Measurements from ENCODE around the gene SLC6A16. TPM values are rescaled to one million over a fixed set of nuclear protein-coding genes. Genes with fewer than 3 reads are reported as not detected.

Gene SLC6A16
- total and polyA plus RNA-seq, 4 donors: 2.4 to 12.9 (median 3.8) TPM

- intact Hi-C loops (cut with DNase I): no loop called here
- no peaks in the 10 kb centered on the region for H3K27me3 ChIP-seq (ENCODE audit: control insufficient read depth in 1 of 2, insufficient read depth in 2 of 2, low read length in 1 of 2)
Observed at GRCh38 chr19:49340069-49340864, 15.3 kb upstream of the SLC6A16 start.

DNA sequence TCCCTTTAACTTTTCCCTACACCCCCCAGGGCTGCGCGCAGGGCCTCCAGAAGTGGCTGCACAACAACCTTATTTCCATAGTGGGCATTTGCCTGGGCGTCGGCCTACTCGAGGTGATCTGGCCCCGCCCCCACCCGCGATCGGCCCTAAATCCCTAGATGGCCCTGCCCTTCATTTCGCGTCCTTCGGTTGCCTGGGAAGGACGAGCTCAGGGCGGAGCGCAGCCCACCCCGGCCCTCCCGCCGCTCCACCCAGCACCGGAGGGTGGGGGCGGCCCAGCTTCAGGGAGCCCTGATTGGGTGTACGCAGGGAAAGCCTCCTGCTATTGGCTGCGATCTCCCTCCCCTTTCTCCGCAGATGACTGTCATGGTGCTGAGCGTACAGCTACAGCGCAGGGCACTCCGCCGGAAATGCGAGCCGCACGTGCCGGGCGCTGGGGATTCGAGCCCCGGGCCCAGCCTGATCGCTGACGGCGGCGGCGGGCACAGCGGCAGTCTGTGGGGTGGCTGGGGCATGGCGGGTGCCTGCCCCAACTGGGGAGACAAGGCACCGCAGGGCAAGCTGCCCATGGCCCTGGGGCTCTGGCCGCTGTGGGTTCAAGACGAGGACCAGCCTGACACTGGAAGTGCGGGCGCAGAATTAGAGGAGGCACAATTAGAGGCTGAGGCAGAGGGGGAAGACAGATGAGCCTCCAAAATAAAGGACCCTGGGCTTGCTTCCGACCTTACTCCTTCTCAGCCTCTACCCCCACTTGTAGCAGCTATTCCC lies 14.5 kb upstream of the SLC6A16 start:
- 4 to 6% methylated on average over 46 to 47 of the region's 47 CpGs for WGBS, 2 donors
- intact Hi-C loops (cut with DNase I): no loop called here

More at GRCh38 chr19:49340069-49340864, 15.3 kb upstream of the SLC6A16 start:
- H3K9me3 ChIP-seq (ENCODE audit: control insufficient read depth, low read length): no peaks in the 10 kb centered on the region
- peak; percentile 77 for ATAC-seq (ENCODE audit: low FRiP score)
- WGBS, 2 donors: 9 to 11% methylated on average over 36 of the region's 36 CpGs
- H3K4me1 ChIP-seq (ENCODE audit: control insufficient read depth in 1 of 2, insufficient read depth in 2 of 2, low read length in 2 of 2): no peaks in the 10 kb centered on the region
- H3K4me3 ChIP-seq (ENCODE audit: low read length in 2 of 2): peak overlapping the region; percentile 22
- H3K27ac ChIP-seq (ENCODE audit: low read depth in 1 of 2, low read length in 2 of 2): peak overlapping the region in 1 of 2 donors; percentile 69
- peak; percentile 81 to 91 for DNase-seq
- H3K36me3 ChIP-seq (ENCODE audit: control insufficient read depth in 1 of 2, insufficient read depth in 2 of 2, low read length in 1 of 2): no peaks in the 10 kb centered on the region

GRCh38 chr19:49338691-49339300 lies 13.8 kb upstream of the SLC6A16 start:
- H3K9me3 ChIP-seq (ENCODE audit: control insufficient read depth, low read length): no peaks in the 10 kb centered on the region
- no peak overlapping the region for H3K27ac ChIP-seq (ENCODE audit: low read depth in 1 of 2, low read length in 2 of 2)
- ATAC-seq (ENCODE audit: low FRiP score) (peak; percentile 59), DNase-seq (peak; percentile 75 to 88)
- H3K36me3 ChIP-seq (ENCODE audit: control insufficient read depth in 1 of 2, insufficient read depth in 2 of 2, low read length in 1 of 2): no peaks in the 10 kb centered on the region
- H3K27me3 ChIP-seq (ENCODE audit: control insufficient read depth in 1 of 2, insufficient read depth in 2 of 2, low read length in 1 of 2): no peaks in the 10 kb centered on the region
- WGBS, 2 donors: 3 to 8% methylated on average over 29 to 30 of the region's 30 CpGs
- intact Hi-C loops (cut with DNase I): no loop called here
- H3K4me1 ChIP-seq (ENCODE audit: control insufficient read depth in 1 of 2, insufficient read depth in 2 of 2, low read length in 2 of 2): no peaks in the 10 kb centered on the region
- peak overlapping the region in 1 of 2 donors; percentile 10 for H3K4me3 ChIP-seq (ENCODE audit: low read length in 2 of 2)

More for the DNA sequence above, 14.5 kb upstream of the SLC6A16 start:
- H3K36me3 ChIP-seq (ENCODE audit: control insufficient read depth in 1 of 2, insufficient read depth in 2 of 2, low read length in 1 of 2): no peaks in the 10 kb centered on the region
- H3K27me3 ChIP-seq (ENCODE audit: control insufficient read depth in 1 of 2, insufficient read depth in 2 of 2, low read length in 1 of 2): no peaks in the 10 kb centered on the region
- H3K4me3 ChIP-seq (ENCODE audit: low read length in 2 of 2): peak overlapping the region; percentile 22
- H3K9me3 ChIP-seq (ENCODE audit: control insufficient read depth, low read length): no peaks in the 10 kb centered on the region
- ATAC-seq (ENCODE audit: low FRiP score) (peak; percentile 95), DNase-seq (peak; percentile 91 to 93)
- no peaks in the 10 kb centered on the region for H3K4me1 ChIP-seq (ENCODE audit: control insufficient read depth in 1 of 2, insufficient read depth in 2 of 2, low read length in 2 of 2)
- peak overlapping the region in 1 of 2 donors; percentile 69 for H3K27ac ChIP-seq (ENCODE audit: low read depth in 1 of 2, low read length in 2 of 2)

DNA sequence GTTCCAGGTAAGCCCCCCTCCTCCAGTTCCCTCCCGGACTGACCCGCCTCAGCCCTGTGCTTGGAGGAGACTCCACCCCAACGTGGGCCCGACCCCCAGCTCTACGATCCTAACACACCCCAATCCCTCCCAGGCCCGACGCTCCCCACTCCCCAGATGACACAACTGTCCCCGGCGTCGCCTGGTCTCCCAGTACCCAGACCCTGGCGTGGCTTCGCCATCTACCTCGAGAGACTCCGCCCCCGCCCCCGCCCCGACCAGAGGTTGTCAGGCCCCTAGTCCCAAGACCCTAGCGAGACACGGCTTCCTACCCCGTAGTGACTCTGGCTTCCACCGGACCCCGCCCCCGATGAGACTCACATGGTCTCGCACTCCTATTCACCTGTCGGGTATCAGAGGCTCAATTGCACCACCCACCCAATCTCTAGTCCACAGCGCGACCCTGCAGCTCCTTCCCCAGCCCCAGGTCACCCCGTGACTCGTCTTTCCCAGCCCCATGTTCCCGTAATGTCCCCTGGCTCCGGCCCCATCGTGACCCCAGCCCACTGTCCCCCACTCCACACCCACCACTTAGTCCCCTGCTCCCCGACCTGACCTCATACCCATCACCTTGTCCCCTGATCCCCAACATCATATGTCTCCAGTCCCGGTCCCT lies 13.2 kb upstream of the SLC6A16 start:
- Histone ChIP-seq H3K4me1 (ENCODE audit: control insufficient read depth in 1 of 2, insufficient read depth in 2 of 2, low read length in 2 of 2) (no peaks in the 10 kb centered on the region), H3K27ac (ENCODE audit: low read depth in 1 of 2, low read length in 2 of 2) (no peak overlapping the region), H3K27me3 (ENCODE audit: control insufficient read depth in 1 of 2, insufficient read depth in 2 of 2, low read length in 1 of 2) (no peaks in the 10 kb centered on the region), H3K4me3 (ENCODE audit: low read length in 2 of 2) (no peak overlapping the region), H3K36me3 (ENCODE audit: control insufficient read depth in 1 of 2, insufficient read depth in 2 of 2, low read length in 1 of 2) (no peaks in the 10 kb centered on the region), H3K9me3 (ENCODE audit: control insufficient read depth, low read length) (no peaks in the 10 kb centered on the region)
- intact Hi-C loops (cut with DNase I): no loop called here
- ATAC-seq (ENCODE audit: low FRiP score) (no peak), DNase-seq (peak; percentile 44 to 79)
- WGBS, 2 donors: 22% methylated on average over 34 of the region's 34 CpGs

DNA sequence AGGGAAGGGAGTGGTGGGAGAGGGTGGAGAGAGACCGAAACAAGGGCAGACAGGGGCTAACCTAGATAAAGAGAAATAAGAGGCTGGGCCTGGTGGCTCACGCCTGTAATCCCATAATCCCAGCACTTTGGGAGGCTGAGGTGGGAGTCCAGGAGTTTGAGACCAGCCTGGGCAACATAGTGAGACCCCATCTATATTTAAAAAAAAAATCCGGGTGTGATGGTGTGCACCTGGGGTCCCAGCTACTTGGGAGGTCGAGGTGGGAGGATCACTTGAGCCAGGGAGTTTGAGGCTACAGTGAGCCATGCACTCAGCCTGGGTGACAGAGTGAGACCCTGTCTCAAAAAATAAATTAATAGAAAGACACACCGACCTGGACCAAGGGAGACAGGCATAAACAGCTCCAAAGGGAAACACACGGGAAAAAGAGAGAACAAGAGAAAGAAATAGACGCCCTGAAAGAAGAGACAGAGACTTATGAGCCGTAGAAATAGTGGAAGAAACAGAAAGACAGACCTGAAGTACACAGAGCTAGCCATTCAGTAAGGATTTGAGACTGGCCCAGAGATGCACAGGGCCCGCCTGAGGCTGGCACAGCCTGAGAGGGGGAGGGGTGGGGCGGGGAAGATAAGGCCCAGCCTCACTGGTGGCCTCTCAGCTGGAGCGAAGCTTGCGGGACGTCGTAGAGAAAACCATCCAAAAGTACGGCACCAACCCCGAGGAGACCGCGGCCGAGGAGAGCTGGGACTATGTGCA lies 12.5 kb upstream of the SLC6A16 start:
- no peak for ATAC-seq (ENCODE audit: low FRiP score)
- intact Hi-C loops (cut with DNase I): no loop called here
- H3K4me3 ChIP-seq (ENCODE audit: low read length in 2 of 2): no peak overlapping the region

GRCh38 chr19:49336482-49337266 lies 11.7 kb upstream of the SLC6A16 start:
- H3K4me1 ChIP-seq (ENCODE audit: control insufficient read depth in 1 of 2, insufficient read depth in 2 of 2, low read length in 2 of 2): no peaks in the 10 kb centered on the region
- H3K27me3 ChIP-seq (ENCODE audit: control insufficient read depth in 1 of 2, insufficient read depth in 2 of 2, low read length in 1 of 2): no peaks in the 10 kb centered on the region
- H3K4me3 ChIP-seq (ENCODE audit: low read length in 2 of 2): no peak overlapping the region
- no peak overlapping the region for H3K27ac ChIP-seq (ENCODE audit: low read depth in 1 of 2, low read length in 2 of 2)
- H3K36me3 ChIP-seq (ENCODE audit: control insufficient read depth in 1 of 2, insufficient read depth in 2 of 2, low read length in 1 of 2): no peaks in the 10 kb centered on the region
- ATAC-seq (ENCODE audit: low FRiP score): no peak
- H3K9me3 ChIP-seq (ENCODE audit: control insufficient read depth, low read length): no peaks in the 10 kb centered on the region
- intact Hi-C loops (cut with DNase I): no loop called here
- 89 to 90% methylated on average over 10 of the region's 10 CpGs for WGBS, 2 donors
- peak; percentile 36 to 43 for DNase-seq

More for the DNA sequence above, 12.5 kb upstream of the SLC6A16 start:
- peak; percentile 12 to 57 for DNase-seq
- 71 to 72% methylated on average over 15 to 19 of the region's 19 CpGs for WGBS, 2 donors
- Histone ChIP-seq H3K27ac (ENCODE audit: low read depth in 1 of 2, low read length in 2 of 2) (no peak overlapping the region), H3K4me1 (ENCODE audit: control insufficient read depth in 1 of 2, insufficient read depth in 2 of 2, low read length in 2 of 2) (no peaks in the 10 kb centered on the region), H3K36me3 (ENCODE audit: control insufficient read depth in 1 of 2, insufficient read depth in 2 of 2, low read length in 1 of 2) (no peaks in the 10 kb centered on the region), H3K9me3 (ENCODE audit: control insufficient read depth, low read length) (no peaks in the 10 kb centered on the region), H3K27me3 (ENCODE audit: control insufficient read depth in 1 of 2, insufficient read depth in 2 of 2, low read length in 1 of 2) (no peaks in the 10 kb centered on the region)

DNA sequence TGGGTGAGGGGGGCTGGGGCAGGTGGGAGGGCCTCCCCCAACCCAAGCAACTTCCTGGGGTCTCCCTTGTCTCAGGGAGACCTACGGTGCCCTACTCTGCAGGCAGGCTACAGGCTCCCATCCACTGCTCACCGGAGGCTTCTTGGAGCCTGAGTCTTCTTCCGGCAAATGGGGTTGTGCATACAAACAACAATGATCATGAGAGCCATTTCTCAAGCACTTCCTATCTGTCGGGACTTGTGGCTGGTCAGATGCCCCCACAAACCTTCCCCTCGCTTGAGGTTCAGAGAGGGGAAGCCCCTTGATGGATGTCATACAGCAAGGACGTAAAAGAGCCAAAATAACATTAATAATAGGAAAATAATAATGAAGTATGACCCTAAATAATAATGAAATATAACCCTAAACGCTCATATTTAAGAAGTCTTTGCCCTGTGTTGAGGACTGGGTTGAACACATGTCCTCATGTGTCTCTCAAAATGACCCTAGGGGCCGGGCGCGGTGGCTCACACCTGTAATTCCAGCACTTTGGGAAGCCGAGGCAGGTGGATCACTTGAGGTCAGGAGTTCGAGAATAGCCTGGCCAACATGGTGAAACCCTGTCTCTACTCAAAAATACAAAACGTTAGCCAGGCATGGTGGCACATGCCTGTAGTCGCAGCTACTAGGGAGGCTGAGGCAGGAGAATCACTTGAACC lies 10.9 kb upstream of the SLC6A16 start:
- Histone ChIP-seq H3K27me3 (ENCODE audit: control insufficient read depth in 1 of 2, insufficient read depth in 2 of 2, low read length in 1 of 2) (no peaks in the 10 kb centered on the region), H3K4me3 (ENCODE audit: low read length in 2 of 2) (no peak overlapping the region), H3K27ac (ENCODE audit: low read depth in 1 of 2, low read length in 2 of 2) (no peak overlapping the region), H3K4me1 (ENCODE audit: control insufficient read depth in 1 of 2, insufficient read depth in 2 of 2, low read length in 2 of 2) (no peaks in the 10 kb centered on the region), H3K36me3 (ENCODE audit: control insufficient read depth in 1 of 2, insufficient read depth in 2 of 2, low read length in 1 of 2) (no peaks in the 10 kb centered on the region), H3K9me3 (ENCODE audit: control insufficient read depth, low read length) (no peaks in the 10 kb centered on the region)
- DNase-seq: peak; percentile 26 to 57
- ATAC-seq (ENCODE audit: low FRiP score): no peak
- intact Hi-C loops (cut with DNase I): no loop called here
- WGBS, 2 donors: 79 to 86% methylated on average over 14 of the region's 14 CpGs
